Measurements from ENCODE around the gene ZNF470.

The ZNF470 gene

GRCh38 chr19:56611288-56611687, 44.0 kb downstream of the ZNF470 start:
- DNase-seq: no peak

- DNase-seq: no peak
Observed at GRCh38 chr19:56612737-56613136, 45.5 kb downstream of the ZNF470 start.

- no peak for DNase-seq
Observed at GRCh38 chr19:56613639-56614038, 46.4 kb downstream of the ZNF470 start.

- no peak for DNase-seq
Observed at GRCh38 chr19:56617531-56617930, 50.3 kb downstream of the ZNF470 start.

GRCh38 chr19:56619121-56619520, 51.9 kb downstream of the ZNF470 start:
- DNase-seq: no peak

- no peak for DNase-seq
Observed at GRCh38 chr19:56622374-56622773, 55.1 kb downstream of the ZNF470 start.

- no peak for DNase-seq
Observed at GRCh38 chr19:56623006-56623405, 55.7 kb downstream of the ZNF470 start.

GRCh38 chr19:56625708-56626107, 58.4 kb downstream of the ZNF470 start:
- no peak for DNase-seq

- DNase-seq: no peak
Observed at GRCh38 chr19:56633021-56633420, 65.8 kb downstream of the ZNF470 start.

- peak; percentile 61 for DNase-seq
Observed at GRCh38 chr19:56637976-56638555, 70.8 kb downstream of the ZNF470 start.
